Activated naive CD8-positive, alpha-beta T cell (primary cell): ENCODE data around the gene SFRP2.
A peak's percentile ranks its signal among the peaks of the same experiment; 100 is the strongest.

ENCODE experiments used
- H3K27ac Mint-ChIP-seq: one replicate; pipeline ENCODE4 v1.8.0; 2021; ENCODE audit warnings: mixed read lengths
- H3K27me3 Mint-ChIP-seq: one replicate; pipeline ENCODE4 v1.8.0; 2021; ENCODE audit warnings: mixed read lengths
- H3K36me3 Mint-ChIP-seq: one replicate; pipeline ENCODE4 v1.8.0; 2021; ENCODE audit warnings: mixed read lengths
- H3K4me1 Mint-ChIP-seq: one replicate; pipeline ENCODE4 v1.8.0; 2021; ENCODE audit warnings: low read depth, mixed read lengths
- H3K4me3 Mint-ChIP-seq: one replicate; pipeline ENCODE4 v1.8.0; 2021; ENCODE audit warnings: mild to moderate bottlenecking, mixed read lengths
- H3K9me3 Mint-ChIP-seq: one replicate; pipeline ENCODE4 v1.8.0; 2021; ENCODE audit warnings: low read depth, mixed read lengths

Gene SFRP2, protein sequence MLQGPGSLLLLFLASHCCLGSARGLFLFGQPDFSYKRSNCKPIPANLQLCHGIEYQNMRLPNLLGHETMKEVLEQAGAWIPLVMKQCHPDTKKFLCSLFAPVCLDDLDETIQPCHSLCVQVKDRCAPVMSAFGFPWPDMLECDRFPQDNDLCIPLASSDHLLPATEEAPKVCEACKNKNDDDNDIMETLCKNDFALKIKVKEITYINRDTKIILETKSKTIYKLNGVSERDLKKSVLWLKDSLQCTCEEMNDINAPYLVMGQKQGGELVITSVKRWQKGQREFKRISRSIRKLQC

DNA sequence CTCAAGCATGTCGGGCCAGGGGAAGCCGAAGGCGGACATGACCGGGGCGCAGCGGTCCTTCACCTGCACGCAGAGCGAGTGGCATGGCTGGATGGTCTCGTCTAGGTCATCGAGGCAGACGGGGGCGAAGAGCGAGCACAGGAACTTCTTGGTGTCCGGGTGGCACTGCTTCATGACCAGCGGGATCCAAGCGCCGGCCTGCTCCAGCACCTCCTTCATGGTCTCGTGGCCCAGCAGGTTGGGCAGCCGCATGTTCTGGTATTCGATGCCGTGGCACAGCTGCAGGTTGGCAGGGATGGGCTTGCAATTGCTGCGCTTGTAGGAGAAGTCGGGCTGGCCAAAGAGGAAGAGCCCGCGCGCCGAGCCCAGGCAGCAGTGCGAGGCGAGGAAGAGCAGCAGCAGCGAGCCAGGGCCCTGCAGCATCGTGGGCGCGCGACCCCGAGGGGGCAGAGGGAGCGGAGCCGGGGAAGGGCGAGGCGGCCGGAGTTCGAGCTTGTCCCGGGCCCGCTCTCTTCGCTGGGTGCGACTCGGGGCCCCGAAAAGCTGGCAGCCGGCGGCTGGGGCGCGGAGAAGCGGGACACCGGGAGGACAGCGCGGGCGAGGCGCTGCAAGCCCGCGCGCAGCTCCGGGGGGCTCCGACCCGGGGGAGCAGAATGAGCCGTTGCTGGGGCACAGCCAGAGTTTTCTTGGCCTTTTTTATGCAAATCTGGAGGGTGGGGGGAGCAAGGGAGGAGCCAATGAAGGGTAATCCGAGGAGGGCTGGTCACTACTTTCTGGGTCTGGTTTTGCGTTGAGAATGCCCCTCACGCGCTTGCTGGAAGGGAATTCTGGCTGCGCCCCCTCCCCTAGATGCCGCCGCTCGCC lies at the start of gene SFRP2:
Gene SFRP2 (minus strand): TSS at position 671 of the 864 bp plus-strand sequence. CDS start 248 bp downstream, at position 423.
- no peaks in the 10 kb centered on the region for H3K36me3 Mint-ChIP-seq
- peak within 1 kb of the TSS; percentile 73 for H3K4me3 Mint-ChIP-seq
- peaks cover 39% of the 10 kb centered on the region for H3K4me1 Mint-ChIP-seq
- peak within 1 kb of the TSS; percentile 16 for H3K27ac Mint-ChIP-seq
- peaks cover 56% of the 10 kb centered on the region for H3K27me3 Mint-ChIP-seq
- H3K9me3 Mint-ChIP-seq = no peaks in the 10 kb centered on the region

DNA sequence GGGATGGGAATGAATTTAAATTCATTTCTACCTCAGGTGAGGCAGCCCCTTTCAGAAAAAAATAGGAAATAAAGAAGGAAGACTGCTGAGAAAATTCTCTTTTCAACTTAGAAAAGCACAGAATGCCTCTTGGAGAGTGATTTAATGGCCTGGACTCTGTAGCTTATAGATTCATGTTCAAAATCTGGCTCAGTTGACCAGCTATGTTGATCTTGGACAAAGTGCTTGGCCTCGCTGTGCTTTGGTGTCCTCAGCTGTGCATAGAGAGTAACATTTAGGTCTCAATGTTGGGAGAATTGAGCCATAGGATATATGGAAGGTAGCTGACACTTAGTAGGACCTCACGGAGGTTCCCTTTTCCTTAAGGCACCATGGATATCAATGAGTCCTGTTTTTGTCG lies 49.7 kb upstream of the SFRP2 start:
- Mint-ChIP-seq H3K4me3 (no peak overlapping the region), H3K4me1 (no peaks in the 10 kb centered on the region)

DNA sequence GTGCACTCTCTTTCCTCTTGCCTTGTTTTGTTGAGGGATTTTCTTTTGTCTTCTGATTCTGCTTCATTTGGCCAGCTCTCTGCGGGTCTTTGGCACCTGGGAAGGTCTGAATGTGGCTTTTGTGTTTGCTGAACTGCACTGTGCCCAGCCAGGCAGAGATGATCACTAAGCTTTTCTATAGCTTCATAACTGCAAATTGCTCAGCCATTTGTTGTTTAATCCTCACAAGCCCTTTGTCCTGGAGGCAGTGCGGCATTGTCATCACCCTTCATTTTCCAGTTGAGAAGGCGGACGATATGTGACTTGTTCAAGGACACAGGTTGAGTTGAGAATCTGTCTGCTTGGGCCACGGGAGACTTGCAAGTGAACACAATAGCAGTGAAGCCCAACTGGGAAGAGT lies 46.0 kb upstream of the SFRP2 start:
- no peaks in the 10 kb centered on the region for H3K4me1 Mint-ChIP-seq
- no peaks in the 10 kb centered on the region for H3K36me3 Mint-ChIP-seq
- H3K27ac Mint-ChIP-seq = no peak overlapping the region
- no peaks in the 10 kb centered on the region for H3K9me3 Mint-ChIP-seq
- peaks cover 7% of the 10 kb centered on the region for H3K27me3 Mint-ChIP-seq
- H3K4me3 Mint-ChIP-seq = no peak overlapping the region

More for the DNA sequence above, 49.7 kb upstream of the SFRP2 start:
- Mint-ChIP-seq H3K36me3 (no peaks in the 10 kb centered on the region), H3K27ac (no peak overlapping the region), H3K27me3 (no peaks in the 10 kb centered on the region), H3K9me3 (no peaks in the 10 kb centered on the region)

DNA sequence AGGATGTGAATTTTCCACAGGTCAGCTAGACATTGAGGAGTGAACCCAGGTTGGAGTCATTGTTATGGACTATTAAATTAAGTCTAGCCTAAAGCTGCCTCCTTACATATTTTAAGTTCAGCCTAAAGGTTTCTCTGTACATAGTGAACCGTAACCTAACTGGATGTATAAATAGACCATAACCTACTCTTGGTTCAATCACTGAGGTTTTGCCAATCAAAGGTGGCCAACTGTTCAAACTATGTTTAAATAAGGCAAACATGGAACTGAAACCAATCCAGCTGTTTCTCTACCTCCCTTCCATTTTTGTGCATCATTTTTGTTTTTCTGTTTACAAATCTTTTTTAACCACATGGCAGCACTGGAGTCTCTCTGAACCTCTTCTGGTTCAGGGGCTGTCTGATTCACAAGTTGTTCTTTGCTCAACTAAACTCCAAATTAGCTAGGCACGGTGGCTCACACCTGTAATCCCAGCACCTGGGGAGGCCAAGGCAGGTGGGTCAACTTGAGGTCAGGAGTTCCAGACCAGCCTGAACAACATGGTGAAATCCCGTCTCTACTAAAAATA lies 43.9 kb upstream of the SFRP2 start:
- Mint-ChIP-seq H3K27ac (no peak overlapping the region), H3K4me1 (no peaks in the 10 kb centered on the region), H3K9me3 (no peaks in the 10 kb centered on the region), H3K36me3 (peaks cover 3% of the 10 kb centered on the region), H3K4me3 (no peak overlapping the region), H3K27me3 (peaks cover 15% of the 10 kb centered on the region)

DNA sequence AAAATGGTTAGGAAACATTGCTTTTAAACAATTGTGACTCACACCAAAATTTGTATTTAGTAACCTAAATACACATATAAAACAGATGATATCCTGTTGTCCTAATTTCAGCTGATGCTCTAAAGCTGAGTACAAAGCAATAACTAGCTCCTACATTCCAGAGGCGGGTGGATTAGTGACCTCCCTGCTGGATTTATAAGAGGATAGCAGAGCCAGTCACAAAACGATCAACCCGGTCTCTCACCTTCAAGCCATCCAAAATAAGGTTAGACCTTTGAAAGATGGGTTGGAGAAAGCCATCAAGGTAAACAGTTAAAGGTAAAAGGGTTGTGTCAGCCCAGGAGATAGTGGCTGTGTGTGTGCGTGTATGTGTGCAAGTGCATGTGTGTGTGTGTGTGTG lies 43.2 kb upstream of the SFRP2 start:
- Mint-ChIP-seq H3K4me3 (no peak overlapping the region), H3K4me1 (no peaks in the 10 kb centered on the region), H3K9me3 (no peaks in the 10 kb centered on the region), H3K36me3 (peaks cover 3% of the 10 kb centered on the region), H3K27me3 (peaks cover 15% of the 10 kb centered on the region), H3K27ac (no peak overlapping the region)

DNA sequence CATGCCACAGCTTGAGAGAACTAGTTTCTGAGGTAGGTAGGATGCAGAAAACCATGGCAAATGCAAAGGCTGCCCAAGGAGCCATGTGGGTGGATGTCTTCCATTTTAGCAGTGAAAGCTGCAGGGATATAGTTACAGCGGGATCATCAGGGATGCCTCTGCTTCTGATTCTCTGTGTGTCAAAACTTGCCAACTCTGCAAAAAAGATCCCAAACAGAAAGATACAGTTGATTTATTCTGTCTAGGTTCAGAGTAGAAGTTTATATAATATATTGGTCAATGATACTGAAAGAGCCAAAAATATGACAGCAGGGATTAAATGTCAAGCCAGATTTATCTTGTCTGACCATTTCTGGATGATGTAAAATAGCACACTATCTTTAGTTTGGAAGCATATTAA lies 42.4 kb upstream of the SFRP2 start:
- Mint-ChIP-seq H3K36me3 (peaks cover 3% of the 10 kb centered on the region), H3K4me1 (no peaks in the 10 kb centered on the region), H3K4me3 (no peak overlapping the region), H3K27me3 (peaks cover 15% of the 10 kb centered on the region), H3K27ac (no peak overlapping the region), H3K9me3 (no peaks in the 10 kb centered on the region)

DNA sequence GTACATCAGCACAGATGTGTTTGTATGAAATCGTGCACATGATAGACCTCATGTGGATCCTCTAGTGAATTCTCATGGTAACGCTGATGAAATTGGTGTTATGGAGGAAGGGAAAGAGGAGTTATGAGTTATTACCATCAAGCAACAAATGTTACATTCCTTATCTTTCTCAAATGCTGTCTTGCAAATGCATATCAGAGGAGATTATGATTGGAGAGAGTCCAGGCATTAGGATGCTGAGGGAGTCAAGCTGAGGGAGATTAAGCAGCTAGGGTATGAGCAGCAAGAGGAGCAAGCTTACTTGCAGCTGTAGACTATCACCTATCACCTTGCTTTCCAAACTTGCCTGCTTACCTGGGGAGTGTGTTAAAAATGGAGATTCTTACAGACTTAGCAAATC lies 36.8 kb upstream of the SFRP2 start:
- H3K4me3 Mint-ChIP-seq = no peak overlapping the region
- no peak overlapping the region for H3K27ac Mint-ChIP-seq
- H3K36me3 Mint-ChIP-seq = peaks cover 3% of the 10 kb centered on the region
- H3K4me1 Mint-ChIP-seq = no peaks in the 10 kb centered on the region
- H3K9me3 Mint-ChIP-seq = peaks cover 2% of the 10 kb centered on the region
- peaks cover 19% of the 10 kb centered on the region for H3K27me3 Mint-ChIP-seq

DNA sequence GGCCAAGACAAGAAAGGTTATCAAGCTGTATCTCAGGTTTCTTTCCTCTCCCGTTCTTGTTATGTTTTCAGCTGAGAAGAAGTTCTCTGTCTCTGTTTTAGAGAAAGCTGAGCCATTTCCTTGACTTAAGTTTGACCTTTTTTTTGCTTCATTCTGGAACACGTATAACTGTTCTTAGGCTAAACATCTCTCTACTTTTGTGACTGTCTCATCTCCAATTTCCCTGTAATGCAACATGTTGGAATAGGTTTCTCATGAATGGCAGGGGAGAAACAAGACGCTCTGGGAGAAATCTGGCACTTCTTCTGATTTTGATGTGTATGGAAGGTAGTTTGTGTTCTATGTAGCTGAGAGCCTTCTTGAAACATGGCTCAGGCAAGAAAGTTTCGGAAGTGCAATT lies 36.2 kb upstream of the SFRP2 start:
- Mint-ChIP-seq H3K4me3 (no peak overlapping the region), H3K27me3 (peaks cover 15% of the 10 kb centered on the region), H3K27ac (no peak overlapping the region), H3K9me3 (peaks cover 4% of the 10 kb centered on the region), H3K4me1 (no peaks in the 10 kb centered on the region), H3K36me3 (peaks cover 3% of the 10 kb centered on the region)

DNA sequence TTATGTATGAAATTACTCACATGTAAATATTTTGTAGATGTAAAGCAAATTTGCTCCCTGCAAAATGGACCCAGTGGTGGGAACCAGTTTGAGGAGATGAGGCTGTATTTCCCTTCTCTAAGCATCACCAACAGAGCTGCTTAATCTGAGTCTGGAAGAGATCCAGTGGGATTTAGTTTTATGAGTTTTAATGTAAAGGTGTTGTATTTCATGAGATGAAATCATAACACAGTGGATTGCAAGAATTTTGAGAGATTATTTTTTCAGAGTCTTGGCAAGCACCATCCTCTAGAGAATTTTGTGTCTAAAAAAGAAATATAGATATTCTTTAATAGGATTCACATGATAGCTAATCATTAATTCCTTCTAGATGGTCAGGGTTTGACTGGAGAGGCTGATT lies 35.6 kb upstream of the SFRP2 start:
- Mint-ChIP-seq H3K27me3 (peaks cover 14% of the 10 kb centered on the region), H3K9me3 (peaks cover 4% of the 10 kb centered on the region)

DNA sequence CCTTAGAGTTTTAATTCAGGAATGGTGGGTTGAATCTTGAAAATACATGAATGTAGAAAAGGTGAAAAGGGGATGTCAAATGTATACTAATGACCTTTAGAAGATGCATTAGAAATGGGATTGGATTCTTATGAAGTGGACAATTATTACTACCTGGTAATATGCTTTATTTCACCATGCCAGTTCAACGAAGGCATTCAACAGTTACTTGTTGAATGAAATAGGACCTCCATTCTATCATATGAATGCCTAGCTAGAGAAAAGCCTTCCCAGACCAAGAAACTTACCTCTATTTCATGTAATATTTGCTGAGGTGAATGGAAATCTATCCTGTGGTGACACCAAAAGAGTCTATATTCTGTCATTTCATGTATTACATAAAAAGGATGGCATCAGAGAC lies 34.6 kb upstream of the SFRP2 start:
- Mint-ChIP-seq H3K36me3 (peaks cover 2% of the 10 kb centered on the region), H3K27me3 (peaks cover 10% of the 10 kb centered on the region), H3K9me3 (peaks cover 4% of the 10 kb centered on the region), H3K4me3 (no peak overlapping the region), H3K27ac (no peak overlapping the region), H3K4me1 (no peaks in the 10 kb centered on the region)

More for the DNA sequence above, 35.6 kb upstream of the SFRP2 start:
- Mint-ChIP-seq H3K4me3 (no peak overlapping the region), H3K27ac (no peak overlapping the region), H3K36me3 (peaks cover 3% of the 10 kb centered on the region), H3K4me1 (no peaks in the 10 kb centered on the region)

DNA sequence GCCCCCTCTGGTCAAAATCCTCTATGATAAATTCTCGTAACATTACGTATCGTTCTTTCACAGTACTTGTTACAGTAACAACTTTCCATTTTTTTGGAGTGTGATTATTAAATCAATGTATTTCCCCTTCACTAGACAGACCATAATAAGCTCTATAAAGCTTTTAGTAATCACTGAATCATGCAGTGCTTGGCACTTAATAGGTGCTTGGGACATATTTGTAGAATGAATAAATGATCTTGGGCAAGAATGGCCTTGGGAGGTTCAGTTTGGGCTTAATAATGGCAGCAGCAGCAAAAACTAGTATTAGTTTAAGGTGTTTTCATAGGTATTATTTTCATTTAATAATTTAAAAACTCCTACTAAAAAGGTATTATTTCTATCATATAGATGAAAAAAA lies 33.4 kb upstream of the SFRP2 start:
- Mint-ChIP-seq H3K27me3 (peaks cover 12% of the 10 kb centered on the region), H3K27ac (no peak overlapping the region), H3K4me1 (no peaks in the 10 kb centered on the region), H3K36me3 (peaks cover 2% of the 10 kb centered on the region), H3K9me3 (peaks cover 4% of the 10 kb centered on the region), H3K4me3 (no peak overlapping the region)

DNA sequence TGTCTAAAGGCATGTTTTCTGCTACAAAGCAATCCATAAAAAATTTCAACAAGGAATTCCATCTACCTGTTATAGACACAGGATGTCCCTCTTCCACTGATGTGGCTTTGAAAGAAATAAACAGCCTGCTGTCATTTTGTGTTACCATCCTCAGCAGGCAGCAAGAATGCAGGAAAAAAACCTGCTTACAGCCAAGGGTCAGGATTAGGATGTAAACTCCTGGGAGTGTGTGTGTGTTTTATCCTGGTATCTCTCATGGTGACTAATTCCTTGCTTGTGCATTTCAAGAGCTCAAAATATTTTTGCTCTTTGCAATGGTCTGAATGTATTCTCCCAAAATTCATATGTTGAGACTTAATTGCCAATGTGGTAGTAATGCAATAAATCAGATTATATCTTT lies 28.6 kb upstream of the SFRP2 start:
- Mint-ChIP-seq H3K4me3 (no peak overlapping the region), H3K27ac (no peak overlapping the region), H3K4me1 (no peaks in the 10 kb centered on the region), H3K27me3 (peaks cover 15% of the 10 kb centered on the region), H3K36me3 (peaks cover 4% of the 10 kb centered on the region), H3K9me3 (peaks cover 4% of the 10 kb centered on the region)

DNA sequence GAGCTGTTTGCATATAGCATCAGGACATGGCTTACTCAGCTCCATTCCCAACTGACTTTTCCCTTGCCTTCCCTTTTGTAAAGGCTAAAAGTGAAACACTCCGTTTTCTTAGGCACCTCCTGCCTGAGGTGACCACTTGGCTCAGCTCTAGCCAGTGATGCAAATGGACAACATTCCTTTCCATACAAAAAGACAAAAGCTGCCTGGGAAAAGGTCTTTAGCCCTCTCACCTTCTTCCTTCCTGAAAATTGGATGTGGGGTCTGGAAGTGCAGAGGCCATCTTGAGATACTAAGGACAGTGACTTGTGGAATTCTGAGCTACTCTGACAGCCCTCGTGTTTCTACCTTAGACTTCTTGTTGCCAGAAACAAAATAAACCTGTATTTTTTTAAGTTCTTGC lies 27.7 kb upstream of the SFRP2 start:
- H3K36me3 Mint-ChIP-seq = peaks cover 4% of the 10 kb centered on the region
- H3K27ac Mint-ChIP-seq = no peak overlapping the region
- H3K4me3 Mint-ChIP-seq = no peak overlapping the region
- peaks cover 4% of the 10 kb centered on the region for H3K9me3 Mint-ChIP-seq
- peaks cover 15% of the 10 kb centered on the region for H3K27me3 Mint-ChIP-seq
- no peaks in the 10 kb centered on the region for H3K4me1 Mint-ChIP-seq

DNA sequence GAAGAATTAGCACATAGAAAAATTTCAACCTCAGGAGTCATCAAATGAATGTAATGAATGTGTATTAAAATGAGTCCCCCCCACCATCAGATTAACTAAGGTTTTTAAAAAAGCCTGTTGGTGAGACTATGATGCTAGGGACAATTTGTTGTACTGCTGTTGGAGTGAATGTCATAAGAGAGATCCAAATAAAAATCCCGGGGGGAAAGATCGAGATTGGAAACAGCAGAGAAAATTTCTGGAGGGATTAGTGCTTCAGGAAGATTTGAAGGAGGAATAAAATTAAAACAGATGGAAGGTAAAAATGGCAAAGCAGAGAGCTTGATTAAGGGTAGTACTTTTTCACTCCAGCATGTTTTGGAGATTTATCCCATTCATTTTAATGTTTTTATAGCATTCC lies 25.9 kb upstream of the SFRP2 start:
- Mint-ChIP-seq H3K9me3 (no peaks in the 10 kb centered on the region), H3K27ac (no peak overlapping the region), H3K36me3 (peaks cover 4% of the 10 kb centered on the region), H3K27me3 (peaks cover 15% of the 10 kb centered on the region), H3K4me3 (no peak overlapping the region), H3K4me1 (peaks cover 5% of the 10 kb centered on the region)
